CD4-positive, alpha-beta T cell treated with Interleukin-15 for 4 hours (primary cell): ENCODE measurements around the gene ULBP1.
"Not testable (repeated sequence)": the region's sequence is repeated elsewhere in the genome, so short reads cannot be mapped to it uniquely, and the experiment has no call there.

Source experiments
- DNase-seq: peaks from one replicate; pipeline ENCODE4 v3.0.0-alpha.2; 2020; ENCODE audit warnings: low spot score

The ULBP1 gene

GRCh38 chr6:149933461-149933860, 30.3 kb upstream of the ULBP1 start:
- DNase-seq = no peak

GRCh38 chr6:149934249-149935156, 29.2 kb upstream of the ULBP1 start:
- peak; percentile 81 for DNase-seq

- no peak for DNase-seq
Observed at GRCh38 chr6:149935246-149935645, 28.5 kb upstream of the ULBP1 start.

- no peak for DNase-seq
Observed at GRCh38 chr6:149935668-149936067, 28.1 kb upstream of the ULBP1 start.

GRCh38 chr6:149936743-149937142, 27.0 kb upstream of the ULBP1 start:
- DNase-seq = no peak

- DNase-seq = not testable (repeated sequence)
Observed at GRCh38 chr6:149938013-149938570, 25.7 kb upstream of the ULBP1 start.

GRCh38 chr6:149938571-149939355, 25.0 kb upstream of the ULBP1 start:
- DNase-seq = peak; percentile 45

GRCh38 chr6:149939356-149939648, 24.4 kb upstream of the ULBP1 start:
- no peak for DNase-seq

GRCh38 chr6:149939909-149940671, 23.7 kb upstream of the ULBP1 start:
- DNase-seq = no peak

GRCh38 chr6:149940672-149940982, 23.1 kb upstream of the ULBP1 start:
- no peak for DNase-seq

- peak; percentile 93 for DNase-seq
Observed at GRCh38 chr6:149941583-149942460, 21.9 kb upstream of the ULBP1 start, which contains the start of gene ULBP2. Gene ULBP2 (plus strand): TSS chr6:149942014. CDS start chr6:149942073, 59 bp downstream.

GRCh38 chr6:149942461-149942829, 21.3 kb upstream of the ULBP1 start:
- no peak for DNase-seq

- not testable (repeated sequence) for DNase-seq
Observed at GRCh38 chr6:149943321-149943720, 20.4 kb upstream of the ULBP1 start.

GRCh38 chr6:149945276-149945675, 18.5 kb upstream of the ULBP1 start:
- DNase-seq = not testable (repeated sequence)

- DNase-seq = not testable (repeated sequence)
Observed at GRCh38 chr6:149946631-149947030, 17.1 kb upstream of the ULBP1 start.

GRCh38 chr6:149947533-149947932, 16.2 kb upstream of the ULBP1 start:
- DNase-seq = not testable (repeated sequence)

- DNase-seq = no peak
Observed at GRCh38 chr6:149948011-149948410, 15.7 kb upstream of the ULBP1 start.

GRCh38 chr6:149948616-149949015, 15.1 kb upstream of the ULBP1 start:
- no peak for DNase-seq

- DNase-seq = no peak
Observed at GRCh38 chr6:149950423-149950822, 13.3 kb upstream of the ULBP1 start.

GRCh38 chr6:149951096-149951495, 12.6 kb upstream of the ULBP1 start:
- no peak for DNase-seq

GRCh38 chr6:149951626-149952025, 12.1 kb upstream of the ULBP1 start:
- DNase-seq = no peak
